ENCODE measurements around the gene AGAP5. TPM values are rescaled to one million over a fixed set of nuclear protein-coding genes. Genes with fewer than 3 reads are reported as not detected.

The AGAP5 gene
- total RNA-seq, 5 donors from 2014 or later (not counting 1 experiment from before 2014, with no cell fraction given): 11.6 to 17.0 (median 14.7) TPM

DNA sequence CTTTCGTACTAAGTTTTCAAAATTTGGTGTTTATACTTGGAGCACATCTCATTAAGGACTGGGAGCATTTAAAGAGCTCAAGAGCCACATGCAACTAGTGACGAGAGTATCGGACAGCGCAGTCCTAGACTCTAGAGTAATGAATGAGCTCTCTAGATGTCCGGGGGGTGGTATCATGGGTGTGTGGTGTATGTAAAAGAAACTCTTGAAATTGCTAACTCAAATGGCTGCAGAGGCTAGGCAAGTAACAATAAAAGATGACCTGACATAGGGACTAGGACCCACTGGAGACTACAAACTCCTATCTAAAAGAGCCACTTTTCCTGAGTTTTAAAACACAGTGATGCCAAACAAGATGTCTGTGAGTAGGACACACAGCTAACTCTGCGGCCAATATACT, 70.6 kb downstream of the AGAP5 start:
- Histone ChIP-seq H3K9me3 (no peaks in the 10 kb centered on the region), H3K27ac (ENCODE audit: low read length) (no peak overlapping the region), H3K27me3 (replicated peaks in 1 of 2; ENCODE audit: control insufficient read depth in 2 of 2, extremely low read depth in 1 of 2, insufficient read depth in 2 of 2, low read length in 1 of 2) (no peaks in the 10 kb centered on the region), H3K4me3 (ENCODE audit: control insufficient read depth in 1 of 2, extremely low read depth in 1 of 2, low read length in 1 of 2) (no peak overlapping the region), H3K4me1 (ENCODE audit: control insufficient read depth in 1 of 2, extremely low read depth in 1 of 2, insufficient read depth in 2 of 2, low read length in 2 of 2) (peaks cover 8 to 17% of the 10 kb centered on the region in 2 experiments), H3K36me3 (ENCODE audit: control insufficient read depth in 2 of 2, extremely low read depth in 1 of 2, insufficient read depth in 1 of 2, low read length in 1 of 2) (no peaks in the 10 kb centered on the region)
- H3K27me3 Mint-ChIP-seq: no peaks in the 10 kb centered on the region
- no peaks in the 10 kb centered on the region for H3K9me3 Mint-ChIP-seq
- peak overlapping the region in 1 of 2 donors; percentile 19 for H3K27ac Mint-ChIP-seq
- H3K4me3 Mint-ChIP-seq: peak overlapping the region; percentile 41 to 92 (median 81)
- no peak for ATAC-seq (replicated peaks in 1 of 4)
- no peaks in the 10 kb centered on the region for H3K36me3 Mint-ChIP-seq
- POLR2A ChIA-PET: interaction anchor here in 1 of 2 donors (1.1 kb wide), 1 partner anchor 132 kb away, joined by 3 read pairs; no protein-coding TSS in a partner anchor
- 100% methylated on average over 3 of the region's 6 CpGs for WGBS (ENCODE audit: insufficient coverage)
- DNase-seq: no peak
- CTCF ChIA-PET: interaction anchor here (0.6 to 1.2 kb wide), 3 partner anchors 16 to 848 kb away, joined by 3 to 6 read pairs (median 3); no protein-coding TSS in a partner anchor
- peaks cover 5 to 26% (median 20%) of the 10 kb centered on the region in 3 donors for H3K4me1 Mint-ChIP-seq

- ATAC-seq (replicated peaks in 1 of 4) (peak; percentile 95 to 97 (median 97)), DNase-seq (peak; percentile 74 to 98 (median 93))
- POLR2A ChIA-PET: interaction anchor here (0.6 to 1.0 kb wide), 9 partner anchors 10 to 1853 kb away, joined by 3 to 8 read pairs (median 3); no protein-coding TSS in a partner anchor
- Mint-ChIP-seq H3K27me3 (no peaks in the 10 kb centered on the region), H3K36me3 (no peaks in the 10 kb centered on the region), H3K27ac (peak overlapping the region; percentile 97), H3K4me3 (peak overlapping the region; percentile 81 to 96 (median 92)), H3K4me1 (peaks cover 5 to 26% (median 20%) of the 10 kb centered on the region in 3 donors), H3K9me3 (no peaks in the 10 kb centered on the region)
- no peaks in the 10 kb centered on the region for H3K9me3 ChIP-seq
- peak overlapping the region; percentile 62 to 96 for H3K4me3 ChIP-seq (ENCODE audit: control insufficient read depth in 1 of 2, extremely low read depth in 1 of 2, low read length in 1 of 2)
- peaks cover 8 to 17% of the 10 kb centered on the region in 2 experiments for H3K4me1 ChIP-seq (ENCODE audit: control insufficient read depth in 1 of 2, extremely low read depth in 1 of 2, insufficient read depth in 2 of 2, low read length in 2 of 2)
- no peaks in the 10 kb centered on the region for H3K36me3 ChIP-seq (ENCODE audit: control insufficient read depth in 2 of 2, extremely low read depth in 1 of 2, insufficient read depth in 1 of 2, low read length in 1 of 2)
- CTCF ChIA-PET: interaction anchor here (0.6 to 1.7 kb wide), 10 partner anchors 10 to 529 kb away, joined by 3 to 6 read pairs (median 4); partner anchors contain the start of genes CFAP70 (in 1 of the 2), MYOZ1 (in 1 of the 2) and PPP3CB (in 1 of the 2)
- 1% methylated on average over 27 of the region's 42 CpGs for WGBS (ENCODE audit: insufficient coverage)
- H3K27me3 ChIP-seq (replicated peaks in 1 of 2; ENCODE audit: control insufficient read depth in 2 of 2, extremely low read depth in 1 of 2, insufficient read depth in 2 of 2, low read length in 1 of 2): no peaks in the 10 kb centered on the region
- peak overlapping the region; percentile 72 for H3K27ac ChIP-seq (ENCODE audit: low read length)
Measured at GRCh38 chr10:73625884-73626752, 71.8 kb downstream of the AGAP5 start.

DNA sequence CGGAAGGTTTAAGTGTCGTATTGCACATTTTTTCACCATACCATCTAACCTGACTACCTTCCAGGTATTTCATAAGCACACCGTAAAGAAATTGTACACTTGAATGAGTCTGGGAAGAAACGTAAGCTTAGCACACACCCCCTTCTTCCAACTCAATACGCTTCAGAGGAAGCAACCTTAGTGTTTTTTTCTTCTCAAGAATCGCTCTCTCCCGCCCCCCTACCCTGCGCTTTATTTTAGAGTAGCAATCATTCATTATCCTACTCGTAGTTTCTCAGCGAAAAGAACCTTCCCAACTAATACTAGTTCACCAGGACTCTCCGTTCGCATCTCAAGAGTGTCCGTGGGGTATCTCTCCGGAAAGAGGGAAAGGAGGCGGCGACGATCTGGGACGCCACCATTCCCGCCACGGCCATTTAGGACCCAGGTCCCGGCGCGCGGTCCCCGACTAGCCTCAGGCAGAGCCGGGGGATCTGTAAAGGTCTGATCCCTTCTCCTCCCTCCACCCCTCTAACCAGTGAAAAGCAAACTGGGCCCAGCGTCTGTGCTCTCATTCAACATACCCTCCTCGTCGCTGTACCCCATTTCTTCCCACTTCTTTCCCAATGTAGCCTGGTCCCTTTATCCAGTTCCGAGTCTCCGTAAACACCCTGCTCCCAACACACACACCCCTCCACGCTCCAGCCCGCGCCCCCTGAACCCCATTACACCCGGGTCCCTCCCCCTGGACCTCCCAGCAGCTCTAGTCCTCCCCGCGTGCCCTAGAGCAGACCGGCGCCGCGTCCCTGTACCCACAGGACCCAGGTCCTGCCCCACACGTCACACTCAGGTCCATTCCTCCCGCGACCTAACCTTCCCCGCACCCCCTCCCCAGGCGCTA, 72.7 kb downstream of the AGAP5 start:
- H3K36me3 Mint-ChIP-seq: no peaks in the 10 kb centered on the region
- DNase-seq: peak in 7 of 35 experiments; percentile 0 to 45 (median 7)
- peaks cover 5 to 26% (median 20%) of the 10 kb centered on the region in 3 donors for H3K4me1 Mint-ChIP-seq
- no peaks in the 10 kb centered on the region for H3K9me3 Mint-ChIP-seq
- H3K4me3 ChIP-seq (ENCODE audit: control insufficient read depth in 1 of 2, extremely low read depth in 1 of 2, low read length in 1 of 2): peak overlapping the region; percentile 62 to 78
- peak overlapping the region; percentile 79 to 97 for H3K27ac Mint-ChIP-seq
- H3K27me3 Mint-ChIP-seq: no peaks in the 10 kb centered on the region
- ChIA-PET POLR2A (interaction anchor here (0.6 to 1.0 kb wide), 8 partner anchors 11 to 1853 kb away, joined by 3 to 8 read pairs (median 4); no protein-coding TSS in a partner anchor), CTCF (interaction anchor here in 1 of 2 donors (0.6 to 1.7 kb wide), 10 partner anchors 9 to 528 kb away, joined by 3 to 6 read pairs (median 4); partner anchors contain the start of genes CFAP70, MYOZ1 and PPP3CB)
- under 1% methylated on average over 29 of the region's 46 CpGs for WGBS (ENCODE audit: insufficient coverage)
- no peaks in the 10 kb centered on the region for H3K27me3 ChIP-seq (replicated peaks in 1 of 2; ENCODE audit: control insufficient read depth in 2 of 2, extremely low read depth in 1 of 2, insufficient read depth in 2 of 2, low read length in 1 of 2)
- no peaks in the 10 kb centered on the region for H3K9me3 ChIP-seq
- ATAC-seq (replicated peaks in 1 of 4): peak; percentile 14 to 70 (median 44)
- peaks cover 8 to 17% of the 10 kb centered on the region in 2 experiments for H3K4me1 ChIP-seq (ENCODE audit: control insufficient read depth in 1 of 2, extremely low read depth in 1 of 2, insufficient read depth in 2 of 2, low read length in 2 of 2)
- peak overlapping the region; percentile 81 to 96 (median 92) for H3K4me3 Mint-ChIP-seq
- no peaks in the 10 kb centered on the region for H3K36me3 ChIP-seq (ENCODE audit: control insufficient read depth in 2 of 2, extremely low read depth in 1 of 2, insufficient read depth in 1 of 2, low read length in 1 of 2)
- peak overlapping the region; percentile 75 for H3K27ac ChIP-seq (ENCODE audit: low read length)

Other genes starting within 250 kb of the AGAP5 start
- gene PPP3CB, start 202.1 kb downstream of the AGAP5 start, total RNA-seq: 10 to 100 TPM; 35.5 to 39.5 (median 37.0) TPM
- 1 to 10 TPM; 4.2 to 6.6 (median 5.5) TPM for gene USP54, start 106.8 kb downstream of the AGAP5 start, total RNA-seq
- not detected for gene MYOZ1, start 56.6 kb downstream of the AGAP5 start, total RNA-seq
- not detected for gene SYNPO2L, start 42.1 kb downstream of the AGAP5 start, total RNA-seq
- 100 to 1,000 TPM in 1 of 5 donors, 10 to 100 TPM in 4; 77.7 to 107 (median 92.2) TPM for gene SEC24C, start 46.3 kb upstream of the AGAP5 start, total RNA-seq
- 10 to 100 TPM in 3 of 5 donors, 1 to 10 TPM in 2; 6.3 to 17.5 (median 14.2) TPM for gene CHCHD1, start 83.9 kb upstream of the AGAP5 start, total RNA-seq
- 100 to 1,000 TPM in 2 of 5 donors, 10 to 100 TPM in 3; 69.0 to 106 (median 90.8) TPM for gene ZSWIM8, start 87.5 kb upstream of the AGAP5 start, total RNA-seq
- gene NDST2, start 113.5 kb upstream of the AGAP5 start, total RNA-seq: 100 to 1,000 TPM in 4 of 5 donors, 10 to 100 TPM in 1; 96.1 to 119 (median 110) TPM
- gene CAMK2G, start 176.4 kb upstream of the AGAP5 start, total RNA-seq: 10 to 100 TPM; 50.6 to 59.9 (median 55.5) TPM
- 1 to 10 TPM in 2 of 5 donors, under 1 TPM in 1, not detected in 2; 0.63 to 1.1 (median 1.1) TPM for gene PLAU, start 213.0 kb upstream of the AGAP5 start, total RNA-seq

Data from T-cell (primary cell).